Calu3 (cell line): ENCODE measurements around the gene TIPARP. TPM values are rescaled to one million over a fixed set of nuclear protein-coding genes. Genes with fewer than 3 reads are reported as not detected.

Experiments
- BruUV-seq: library from RNA; stranded (reverse); fragments of 400-500 nt; replicated peaks from 2 replicates; lab custom pipeline; 2021; lab: Mats Ljungman, UMichigan
- CTCF ChIA-PET: fragments of 300-600 bp; sonication (Branson Sonifier 250); formaldehyde crosslinking; loops from one replicate; lab custom pipeline; 2022; ENCODE audit warnings: antibody characterized with exemption; lab: Charles Lee
- DNase-seq: peaks from one replicate; pipeline ENCODE4 v3.0.0; 2022
- H3K27ac Mint-ChIP-seq: one replicate; pipeline ENCODE4 v1.8.0; 2022; ENCODE audit warnings: mixed read lengths; ENCODE audit not compliant: unreplicated experiment
- H3K27me3 Mint-ChIP-seq: one replicate; pipeline ENCODE4 v1.8.0; 2022; ENCODE audit warnings: mixed read lengths; ENCODE audit not compliant: unreplicated experiment
- H3K36me3 Mint-ChIP-seq: one replicate; pipeline ENCODE4 v1.8.0; 2022; ENCODE audit warnings: mild to moderate bottlenecking, moderate library complexity, mixed read lengths; ENCODE audit not compliant: insufficient read depth, unreplicated experiment
- H3K4me1 Mint-ChIP-seq: one replicate; pipeline ENCODE4 v1.8.0; 2022; ENCODE audit warnings: mild to moderate bottlenecking, low read depth, mixed read lengths; ENCODE audit not compliant: unreplicated experiment
- H3K4me3 Mint-ChIP-seq: one replicate; pipeline ENCODE4 v1.8.0; 2022; ENCODE audit warnings: mild to moderate bottlenecking, low read depth, moderate library complexity, mixed read lengths; ENCODE audit not compliant: unreplicated experiment
- H3K9me3 Mint-ChIP-seq: one replicate; pipeline ENCODE4 v1.8.0; 2022; ENCODE audit warnings: low read depth, mixed read lengths; ENCODE audit not compliant: unreplicated experiment
- intact Hi-C: fragments of 100-400 bp; cut with micrococcal nuclease; formaldehyde crosslinking; loops from one replicate; pipeline ENCODE4 v1.10.0; 2022; ENCODE audit not compliant: unreplicated experiment
- total RNA-seq: library from RNA; stranded (reverse); gene quantifications from 2 replicates; pipeline ENCODE4 v1.2.3, GENCODE V29; 2022
- TF ChIP-seq, protein P1 (sequence below): fragments of 200-600 bp; IDR thresholded peaks from one replicate; pipeline ENCODE4 v1.8.0; 2022; ENCODE audit warnings: antibody characterized with exemption; ENCODE audit not compliant: unreplicated experiment

Gene TIPARP
- total RNA-seq, 1 experiment from 2014 or later, result 91.4 TPM

DNA sequence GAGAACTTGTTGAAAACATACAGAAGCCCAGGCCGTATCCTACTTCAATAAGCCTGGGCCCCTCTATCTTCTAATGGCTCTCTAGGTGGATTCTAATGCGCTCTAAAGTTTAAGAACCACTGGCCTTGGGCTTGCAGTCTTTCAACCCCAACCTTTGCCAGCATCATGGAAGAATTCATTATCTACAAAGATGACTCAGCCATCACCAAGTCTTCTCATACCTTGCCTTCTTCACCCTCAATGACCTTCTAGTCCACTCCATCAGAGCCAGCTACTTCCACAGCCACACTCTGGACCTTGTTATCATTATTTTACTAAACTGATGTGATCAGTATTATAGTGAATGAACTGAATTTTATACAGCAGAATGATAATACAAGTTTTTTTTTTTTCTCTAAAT is 16.9 kb upstream of the TIPARP start:
- H3K9me3 Mint-ChIP-seq, result no peaks in the 10 kb centered on the region

DNA sequence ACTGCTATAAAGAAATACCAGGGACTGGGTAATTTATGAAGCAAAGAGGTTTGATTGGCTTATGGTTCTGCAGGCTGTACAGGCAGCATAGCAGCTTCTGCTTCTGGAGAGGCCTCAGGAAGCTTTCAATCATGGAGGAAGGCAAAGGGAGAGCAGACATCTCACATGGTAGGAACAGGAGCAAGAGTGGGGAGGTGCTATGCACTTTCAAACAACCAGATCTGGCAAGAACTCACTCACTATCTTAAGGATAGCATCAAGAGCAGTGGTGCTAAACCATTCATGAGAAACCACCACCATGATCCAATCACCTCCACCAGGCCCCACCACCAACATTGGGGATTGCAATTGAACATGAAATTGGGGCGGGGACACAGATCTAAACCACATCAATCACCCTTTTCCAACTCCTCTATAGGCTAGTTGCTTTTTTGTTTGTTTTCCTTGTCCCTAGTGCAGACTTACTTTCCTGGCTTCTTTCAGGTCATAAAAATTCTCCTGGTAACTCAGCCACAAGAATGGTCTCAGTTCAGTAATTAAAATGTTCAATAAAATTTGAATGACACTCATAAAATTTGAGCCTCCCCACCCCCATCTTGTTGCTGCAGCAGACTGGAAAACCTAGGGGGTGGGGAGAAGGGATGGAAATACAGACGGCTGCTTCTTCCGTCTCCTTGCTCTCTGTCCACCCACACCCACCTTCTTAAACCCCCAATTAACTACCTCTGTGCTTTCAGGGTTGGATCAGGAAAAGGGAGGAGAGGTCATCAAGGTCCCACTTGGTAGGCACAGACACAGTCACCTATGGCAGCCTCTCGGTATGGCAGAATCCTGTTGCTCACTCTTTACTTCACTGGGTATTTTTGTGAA is 16.3 kb upstream of the TIPARP start:
- DNase-seq, result no peak
- Mint-ChIP-seq H3K27me3 (no peaks in the 10 kb centered on the region), H3K9me3 (no peaks in the 10 kb centered on the region), H3K27ac (no peak overlapping the region), H3K4me1 (no peaks in the 10 kb centered on the region), H3K4me3 (no peak overlapping the region), H3K36me3 (no peaks in the 10 kb centered on the region)
- CTCF ChIA-PET, result no interaction called here
- TF ChIP-seq, protein P1, sequence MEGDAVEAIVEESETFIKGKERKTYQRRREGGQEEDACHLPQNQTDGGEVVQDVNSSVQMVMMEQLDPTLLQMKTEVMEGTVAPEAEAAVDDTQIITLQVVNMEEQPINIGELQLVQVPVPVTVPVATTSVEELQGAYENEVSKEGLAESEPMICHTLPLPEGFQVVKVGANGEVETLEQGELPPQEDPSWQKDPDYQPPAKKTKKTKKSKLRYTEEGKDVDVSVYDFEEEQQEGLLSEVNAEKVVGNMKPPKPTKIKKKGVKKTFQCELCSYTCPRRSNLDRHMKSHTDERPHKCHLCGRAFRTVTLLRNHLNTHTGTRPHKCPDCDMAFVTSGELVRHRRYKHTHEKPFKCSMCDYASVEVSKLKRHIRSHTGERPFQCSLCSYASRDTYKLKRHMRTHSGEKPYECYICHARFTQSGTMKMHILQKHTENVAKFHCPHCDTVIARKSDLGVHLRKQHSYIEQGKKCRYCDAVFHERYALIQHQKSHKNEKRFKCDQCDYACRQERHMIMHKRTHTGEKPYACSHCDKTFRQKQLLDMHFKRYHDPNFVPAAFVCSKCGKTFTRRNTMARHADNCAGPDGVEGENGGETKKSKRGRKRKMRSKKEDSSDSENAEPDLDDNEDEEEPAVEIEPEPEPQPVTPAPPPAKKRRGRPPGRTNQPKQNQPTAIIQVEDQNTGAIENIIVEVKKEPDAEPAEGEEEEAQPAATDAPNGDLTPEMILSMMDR, result no peak
- intact Hi-C loops, result no loop called here
- no TSS peak for BruUV-seq

More for the DNA sequence above, 16.9 kb upstream of the TIPARP start:
- H3K4me1 Mint-ChIP-seq, result no peaks in the 10 kb centered on the region
- CTCF ChIA-PET, result no interaction called here
- H3K27ac Mint-ChIP-seq, result no peak overlapping the region
- no TSS peak for BruUV-seq
- DNase-seq, result no peak
- H3K4me3 Mint-ChIP-seq, result no peak overlapping the region
- H3K36me3 Mint-ChIP-seq, result no peaks in the 10 kb centered on the region
- intact Hi-C loops, result no loop called here
- H3K27me3 Mint-ChIP-seq, result no peaks in the 10 kb centered on the region
- TF ChIP-seq, protein P1, result no peak

DNA sequence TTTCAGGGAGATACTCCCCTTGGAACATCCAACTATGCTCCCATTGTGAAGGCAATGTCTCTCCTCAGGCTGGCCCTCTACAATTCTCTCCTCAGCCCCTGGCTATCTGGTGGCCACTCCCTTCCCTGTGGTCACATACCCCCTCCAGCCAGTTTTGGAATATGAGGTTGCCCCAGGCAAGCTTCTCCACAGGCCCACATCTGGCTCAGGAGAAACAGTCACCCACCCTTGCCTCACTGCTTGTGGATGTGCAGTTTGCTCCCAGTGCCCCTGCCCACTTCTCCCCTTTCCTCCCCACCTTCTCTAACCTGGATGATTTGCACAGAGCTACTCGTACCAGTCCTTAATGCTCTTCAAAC is 15.7 kb upstream of the TIPARP start:
- no peak overlapping the region for H3K4me3 Mint-ChIP-seq
- no peak overlapping the region for H3K27ac Mint-ChIP-seq
- H3K36me3 Mint-ChIP-seq, result no peaks in the 10 kb centered on the region
- DNase-seq, result no peak
- no peaks in the 10 kb centered on the region for H3K4me1 Mint-ChIP-seq
- no TSS peak for BruUV-seq
- CTCF ChIA-PET, result no interaction called here
- intact Hi-C loops, result no loop called here
- H3K9me3 Mint-ChIP-seq, result no peaks in the 10 kb centered on the region
- TF ChIP-seq, protein P1, result no peak
- H3K27me3 Mint-ChIP-seq, result no peaks in the 10 kb centered on the region

GRCh38 chr3:156659260-156659659 is 15.1 kb upstream of the TIPARP start:
- Mint-ChIP-seq H3K4me1 (peaks cover 1% of the 10 kb centered on the region), H3K27me3 (no peaks in the 10 kb centered on the region), H3K9me3 (no peaks in the 10 kb centered on the region), H3K4me3 (no peak overlapping the region), H3K27ac (no peak overlapping the region), H3K36me3 (no peaks in the 10 kb centered on the region)
- CTCF ChIA-PET, result no interaction called here
- DNase-seq, result no peak
- no TSS peak for BruUV-seq
- TF ChIP-seq, protein P1, result no peak
- intact Hi-C loops, result no loop called here
